ENCODE data around the gene MAPK8IP2.
A peak's percentile ranks its signal among the peaks of the same experiment; 100 is the strongest.
"Not testable (repeated sequence)": the region's sequence is repeated elsewhere in the genome, so short reads cannot be mapped to it uniquely, and the experiment has no call there.

The MAPK8IP2 gene

DNA sequence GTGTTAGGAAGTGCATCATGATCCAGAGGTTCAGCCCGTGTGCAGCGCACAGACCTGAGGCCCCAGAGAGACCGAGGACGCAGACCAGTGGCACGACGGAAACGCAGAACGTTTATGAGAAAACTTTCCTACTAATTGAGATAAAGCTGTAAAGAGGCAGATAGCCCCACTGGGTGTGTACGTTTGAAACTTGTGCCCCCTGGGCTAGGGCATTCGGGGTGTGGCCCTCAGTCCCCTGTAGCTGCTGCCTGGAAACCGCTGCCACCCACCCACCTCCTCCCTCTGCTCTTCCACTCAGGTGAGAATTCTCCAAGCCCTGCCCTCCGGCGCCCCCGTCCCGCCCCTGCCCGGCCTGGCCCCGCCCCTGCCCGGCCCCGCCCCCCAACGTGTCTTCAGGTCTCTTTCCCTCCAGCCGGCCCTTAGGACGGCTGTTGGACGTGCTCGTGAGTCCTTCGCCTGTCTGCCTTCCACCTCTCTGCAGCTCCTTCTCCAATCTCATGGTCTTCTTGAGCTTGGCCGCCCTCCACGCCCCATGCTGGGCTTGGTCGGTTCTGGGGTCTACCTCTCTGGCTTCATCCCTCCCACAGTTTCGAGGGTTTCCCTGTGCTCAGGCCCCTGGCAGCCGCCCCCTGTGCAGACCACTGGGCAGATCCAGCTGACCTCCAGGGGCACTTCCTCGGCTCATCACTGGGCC is 12.1 kb downstream of the MAPK8IP2 start:
- no peak for DNase-seq (ENCODE audit: low read depth in 2 of 2, low spot score in 1 of 2)

GRCh38 chr22:50613291-50613981 is 12.8 kb downstream of the MAPK8IP2 start:
- no peak for DNase-seq (ENCODE audit: low read depth in 2 of 2, low spot score in 1 of 2)

- not testable (repeated sequence) for DNase-seq (ENCODE audit: low read depth in 2 of 2, low spot score in 1 of 2)
Measured at GRCh38 chr22:50614296-50614695, 13.7 kb downstream of the MAPK8IP2 start.

GRCh38 chr22:50620593-50621355 is 20.2 kb downstream of the MAPK8IP2 start:
- peak in 1 of 2 donors; percentile 79 for DNase-seq (ENCODE audit: low read depth in 2 of 2, low spot score in 1 of 2)

GRCh38 chr22:50621356-50621880 is 20.8 kb downstream of the MAPK8IP2 start:
- DNase-seq (ENCODE audit: low read depth in 2 of 2, low spot score in 1 of 2) = peak in 1 of 2 donors; percentile 24

- no peak for DNase-seq (ENCODE audit: low read depth in 2 of 2, low spot score in 1 of 2)
Measured at GRCh38 chr22:50621948-50622722, 21.5 kb downstream of the MAPK8IP2 start.

DNA sequence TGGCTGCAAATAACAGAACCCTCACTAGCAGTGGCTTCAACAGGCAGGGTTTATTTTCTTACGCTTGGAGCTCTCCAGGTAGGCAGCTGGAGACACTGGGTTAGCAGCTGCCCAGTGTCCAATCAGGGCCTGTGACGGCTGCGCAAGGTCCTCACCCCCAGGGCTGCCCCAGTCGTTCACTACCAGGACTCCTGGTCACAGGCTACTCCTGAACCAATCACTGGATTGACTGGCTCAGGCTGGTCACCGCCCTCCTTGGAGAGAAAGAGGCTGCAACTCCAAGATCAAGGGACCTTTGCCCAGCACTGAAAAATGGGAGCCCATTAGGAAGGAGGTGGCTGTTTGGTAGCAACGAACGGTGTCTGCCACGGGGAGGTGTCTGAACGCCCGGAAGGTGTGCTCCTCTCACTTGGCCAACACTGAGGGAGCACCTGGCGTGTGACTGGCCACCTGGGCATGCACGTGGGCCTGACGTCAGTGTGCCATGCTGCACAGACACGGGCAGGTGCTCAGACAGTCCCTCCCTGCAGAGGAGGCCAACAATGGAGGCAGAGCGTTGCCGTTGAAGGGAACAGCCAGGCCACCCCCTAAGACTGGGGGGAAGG is 22.2 kb downstream of the MAPK8IP2 start:
- no peak for DNase-seq (ENCODE audit: low read depth in 2 of 2, low spot score in 1 of 2)

DNA sequence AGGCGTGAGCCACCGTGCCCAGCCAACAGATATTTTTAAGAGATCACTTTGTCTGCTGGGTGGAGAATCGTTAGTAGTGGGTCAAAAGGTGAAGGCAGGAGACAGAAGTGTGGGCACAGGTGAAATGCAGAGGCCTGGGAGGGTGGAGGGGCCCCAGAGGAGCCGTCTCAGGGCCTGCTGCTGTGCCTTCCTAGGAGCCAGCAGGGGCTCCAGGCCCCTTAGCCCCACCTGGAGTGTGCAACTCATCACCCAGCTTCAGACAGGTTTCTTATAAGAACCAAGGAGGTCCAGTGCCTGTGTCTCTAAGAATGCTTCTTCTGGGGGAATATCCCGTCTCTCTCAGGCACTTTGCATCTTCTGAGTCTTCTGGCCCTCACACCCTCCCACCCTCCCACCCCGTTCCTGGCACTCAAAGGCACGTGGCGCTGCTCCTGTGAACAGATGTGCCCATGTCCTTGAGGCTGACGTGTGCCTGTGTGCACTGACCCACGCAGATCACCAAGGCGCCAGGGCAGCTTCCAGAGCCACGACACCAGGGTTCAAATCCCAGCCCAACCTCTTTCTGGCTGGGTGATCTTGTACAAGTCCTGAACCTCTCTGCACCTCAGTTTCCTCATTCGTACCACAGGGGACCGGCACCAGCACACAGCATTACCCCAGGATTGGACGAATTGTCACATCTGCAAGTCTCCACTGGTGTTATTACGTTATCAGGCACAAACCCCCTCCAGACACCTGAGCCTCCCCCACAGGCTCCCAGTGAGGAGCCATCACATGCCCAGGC is 23.9 kb downstream of the MAPK8IP2 start:
- DNase-seq (ENCODE audit: low read depth in 2 of 2, low spot score in 1 of 2) = no peak

GRCh38 chr22:50625131-50625567 is 24.6 kb downstream of the MAPK8IP2 start:
- DNase-seq (ENCODE audit: low read depth in 2 of 2, low spot score in 1 of 2) = no peak

DNA sequence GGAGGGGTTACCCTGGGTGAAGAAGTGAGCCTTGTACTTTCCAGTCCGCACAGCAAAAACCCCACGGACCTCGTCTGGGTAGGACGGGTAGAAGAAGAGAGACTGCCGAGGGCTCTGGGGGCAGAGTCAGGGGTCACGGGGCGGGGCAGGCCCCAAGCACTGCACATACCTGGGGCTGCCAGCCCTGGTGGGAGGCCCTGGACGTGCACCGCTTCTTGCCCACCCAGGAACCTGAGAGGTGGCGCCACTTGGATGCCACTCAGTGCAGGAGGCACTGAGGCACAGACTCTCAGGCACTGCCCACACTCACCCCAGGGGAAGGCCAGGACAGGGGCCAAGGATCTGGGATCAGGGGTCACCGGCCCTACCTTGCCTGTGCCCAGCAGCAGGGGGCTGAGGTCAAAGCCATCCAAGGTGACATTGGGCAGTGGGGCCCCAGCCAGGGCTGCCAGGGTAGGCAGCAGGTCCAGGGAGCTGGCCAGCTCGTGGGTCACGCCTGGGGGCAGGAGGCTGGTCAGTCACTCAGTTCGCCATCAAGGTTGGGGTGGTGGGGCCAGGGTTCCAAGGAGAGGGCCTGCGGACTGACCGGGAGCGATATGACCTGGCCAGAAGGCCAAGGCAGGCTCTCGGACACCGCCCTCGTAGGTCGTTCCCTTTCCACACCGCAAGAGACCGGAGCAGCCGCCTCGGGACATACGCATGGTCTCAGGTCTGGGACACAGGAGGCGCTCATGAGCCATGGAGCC is 25.1 kb downstream of the MAPK8IP2 start:
- no peak for DNase-seq (ENCODE audit: low read depth in 2 of 2, low spot score in 1 of 2)

GRCh38 chr22:50626314-50626849 is 25.8 kb downstream of the MAPK8IP2 start:
- DNase-seq (ENCODE audit: low read depth in 2 of 2, low spot score in 1 of 2) = no peak

GRCh38 chr22:50626850-50627641 is 26.5 kb downstream of the MAPK8IP2 start:
- no peak for DNase-seq (ENCODE audit: low read depth in 2 of 2, low spot score in 1 of 2)

GRCh38 chr22:50627642-50628542 is 27.3 kb downstream of the MAPK8IP2 start, which contains the start of gene ARSA:
ARSA (minus strand) TSS chr22:50628152; CDS start chr22:50627779, 373 bp downstream.
- peak in 1 of 2 donors; percentile 59 for DNase-seq (ENCODE audit: low read depth in 2 of 2, low spot score in 1 of 2)

- no peak for DNase-seq (ENCODE audit: low read depth in 2 of 2, low spot score in 1 of 2)
Measured at GRCh38 chr22:50628543-50629134, 28.0 kb downstream of the MAPK8IP2 start.

DNA sequence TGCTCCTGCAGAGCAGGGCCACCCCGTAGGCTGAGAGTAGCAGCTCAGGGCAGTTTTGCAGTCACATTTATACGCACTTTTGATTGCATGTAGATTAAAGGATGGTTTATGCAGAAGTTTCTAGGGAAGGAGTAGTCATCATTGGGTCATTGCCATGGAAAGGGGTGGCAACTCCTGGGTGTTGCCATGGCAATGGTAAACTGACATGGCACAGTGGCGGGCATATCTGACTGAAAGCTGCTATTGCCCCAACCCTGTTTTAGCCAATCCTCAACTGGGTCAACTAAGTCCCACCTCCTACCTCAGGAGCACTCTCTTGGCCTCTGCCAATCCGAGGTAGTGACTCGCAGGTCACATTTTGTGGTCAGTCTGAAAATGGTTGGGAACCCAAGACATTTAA is 29.8 kb downstream of the MAPK8IP2 start:
- DNase-seq (ENCODE audit: low read depth in 2 of 2, low spot score in 1 of 2) = no peak

GRCh38 chr22:50633086-50633485 is 32.5 kb downstream of the MAPK8IP2 start:
- DNase-seq (ENCODE audit: low read depth in 2 of 2, low spot score in 1 of 2) = no peak

Measured in stimulated activated CD8-positive, alpha-beta memory T cell treated with anti-CD3 and anti-CD28 coated beads, Interleukin-4, amount 100 ng/mL, for 1 hour (primary cell).